NCI-H524 treated with DMSO at 0.1 percent for 48 hours (cell line): ENCODE data around the gene TMEM178A.
"Not testable (repeated sequence)": the region's sequence is repeated elsewhere in the genome, so short reads cannot be mapped to it uniquely, and the experiment has no call there.

Source experiments
- DNase-seq: peaks from one replicate; lab custom pipeline; 2025; lab: John Stamatoyannopoulos, UW

The TMEM178A gene

GRCh38 chr2:39665811-39666490 lies at the start of gene TMEM178A:
TSS of gene TMEM178A (plus strand) at chr2:39665917. CDS start at chr2:39665975, 58 bp downstream.
- no peak for DNase-seq

- DNase-seq: no peak
Measured at GRCh38 chr2:39618236-39618635, 47.5 kb upstream of the TMEM178A start.

GRCh38 chr2:39618736-39619135 lies 47.0 kb upstream of the TMEM178A start:
- DNase-seq: no peak

- DNase-seq: no peak
Measured at GRCh38 chr2:39620067-39620466, 45.6 kb upstream of the TMEM178A start.

- no peak for DNase-seq
Measured at GRCh38 chr2:39621596-39621995, 44.1 kb upstream of the TMEM178A start.

- no peak for DNase-seq
Measured at GRCh38 chr2:39622860-39623259, 42.9 kb upstream of the TMEM178A start.

- peak; percentile 68 for DNase-seq
Measured at GRCh38 chr2:39623917-39624316, 41.8 kb upstream of the TMEM178A start.

GRCh38 chr2:39625193-39625926 lies 40.4 kb upstream of the TMEM178A start:
- DNase-seq: no peak

- DNase-seq: no peak
Measured at GRCh38 chr2:39625927-39626270, 39.8 kb upstream of the TMEM178A start.

GRCh38 chr2:39628346-39628745 lies 37.4 kb upstream of the TMEM178A start:
- not testable (repeated sequence) for DNase-seq

GRCh38 chr2:39629646-39630045 lies 36.1 kb upstream of the TMEM178A start:
- no peak for DNase-seq

- no peak for DNase-seq
Measured at GRCh38 chr2:39631256-39631655, 34.5 kb upstream of the TMEM178A start.

GRCh38 chr2:39631718-39632117 lies 34.0 kb upstream of the TMEM178A start:
- DNase-seq: no peak

GRCh38 chr2:39632876-39633275 lies 32.8 kb upstream of the TMEM178A start:
- DNase-seq: no peak

- DNase-seq: no peak
Measured at GRCh38 chr2:39636306-39636705, 29.4 kb upstream of the TMEM178A start.

GRCh38 chr2:39638581-39638980 lies 27.1 kb upstream of the TMEM178A start:
- no peak for DNase-seq

GRCh38 chr2:39640107-39640506 lies 25.6 kb upstream of the TMEM178A start:
- DNase-seq: no peak

GRCh38 chr2:39640681-39641080 lies 25.0 kb upstream of the TMEM178A start:
- no peak for DNase-seq

GRCh38 chr2:39641635-39642034 lies 24.1 kb upstream of the TMEM178A start:
- DNase-seq: no peak

GRCh38 chr2:39642051-39642718 lies 23.5 kb upstream of the TMEM178A start:
- DNase-seq: no peak

- DNase-seq: no peak
Measured at GRCh38 chr2:39645826-39646225, 19.9 kb upstream of the TMEM178A start.

GRCh38 chr2:39646267-39646666 lies 19.4 kb upstream of the TMEM178A start:
- DNase-seq: no peak

- DNase-seq: no peak
Measured at GRCh38 chr2:39647104-39647765, 18.5 kb upstream of the TMEM178A start.
